HFF-Myc (cell line): ENCODE data around the gene TMEM9.

Experiments used
- DNase-seq: peaks from one replicate; pipeline ENCODE4 v3.0.0-alpha.2; 2011; ENCODE audit warnings: low read depth; ENCODE audit errors: extremely low read depth
- H3K4me3 ChIP-seq: replicated peaks from 2 replicates; pipeline ENCODE4 v1.5.1; 2011; ENCODE audit warnings: low read depth, mild to moderate bottlenecking, control low read depth, low read length
- CTCF ChIP-seq: IDR thresholded peaks from 2 replicates; pipeline ENCODE4 v1.5.1; 2012; ENCODE audit warnings: mild to moderate bottlenecking, low read depth, low read length, control low read depth; ENCODE audit errors: missing control alignments

The TMEM9 gene

GRCh38 chr1:201183753-201184152 is 29.5 kb upstream of the TMEM9 start:
- H3K4me3 ChIP-seq = no peak overlapping the region
- DNase-seq = no peak
- no peak for TF ChIP-seq CTCF

- no peak for DNase-seq
- no peak for TF ChIP-seq CTCF
- no peak overlapping the region for H3K4me3 ChIP-seq
Measured at GRCh38 chr1:201183209-201183608, 28.9 kb upstream of the TMEM9 start.

GRCh38 chr1:201181726-201182125 is 27.5 kb upstream of the TMEM9 start:
- no peak for TF ChIP-seq CTCF
- no peak overlapping the region for H3K4me3 ChIP-seq
- DNase-seq = no peak

- TF ChIP-seq CTCF = no peak
- no peak for DNase-seq
- H3K4me3 ChIP-seq = no peak overlapping the region
Measured at GRCh38 chr1:201181323-201181722, 27.0 kb upstream of the TMEM9 start.

- H3K4me3 ChIP-seq = no peak overlapping the region
- TF ChIP-seq CTCF = no peak
- DNase-seq = no peak
Measured at GRCh38 chr1:201180901-201181300, 26.6 kb upstream of the TMEM9 start.

GRCh38 chr1:201180141-201180540 is 25.9 kb upstream of the TMEM9 start:
- H3K4me3 ChIP-seq = no peak overlapping the region
- no peak for DNase-seq
- no peak for TF ChIP-seq CTCF

- no peak overlapping the region for H3K4me3 ChIP-seq
- no peak for TF ChIP-seq CTCF
- DNase-seq = no peak
Measured at GRCh38 chr1:201178718-201179117, 24.4 kb upstream of the TMEM9 start.
